GOT3 (cell line): Measurements from ENCODE around the gene SHISA8.
"Not testable (repeated sequence)": the region's sequence is repeated elsewhere in the genome, so short reads cannot be mapped to it uniquely, and the experiment has no call there.

ENCODE experiments used
- DNase-seq: peaks from one replicate; lab custom pipeline; 2025; ENCODE audit warnings: mixed read lengths; lab: John Stamatoyannopoulos, UW

The SHISA8 gene

GRCh38 chr22:41915035-41915785, at the start of gene SHISA8:
SHISA8 (minus strand) TSS chr22:41915074; CDS start chr22:41914667, 407 bp downstream.
- no peak for DNase-seq

- DNase-seq = no peak
These were observed 49.2 kb upstream of the SHISA8 start for GRCh38 chr22:41964112-41964491.

- no peak for DNase-seq
These were observed 48.7 kb upstream of the SHISA8 start for GRCh38 chr22:41963453-41964111.

DNA sequence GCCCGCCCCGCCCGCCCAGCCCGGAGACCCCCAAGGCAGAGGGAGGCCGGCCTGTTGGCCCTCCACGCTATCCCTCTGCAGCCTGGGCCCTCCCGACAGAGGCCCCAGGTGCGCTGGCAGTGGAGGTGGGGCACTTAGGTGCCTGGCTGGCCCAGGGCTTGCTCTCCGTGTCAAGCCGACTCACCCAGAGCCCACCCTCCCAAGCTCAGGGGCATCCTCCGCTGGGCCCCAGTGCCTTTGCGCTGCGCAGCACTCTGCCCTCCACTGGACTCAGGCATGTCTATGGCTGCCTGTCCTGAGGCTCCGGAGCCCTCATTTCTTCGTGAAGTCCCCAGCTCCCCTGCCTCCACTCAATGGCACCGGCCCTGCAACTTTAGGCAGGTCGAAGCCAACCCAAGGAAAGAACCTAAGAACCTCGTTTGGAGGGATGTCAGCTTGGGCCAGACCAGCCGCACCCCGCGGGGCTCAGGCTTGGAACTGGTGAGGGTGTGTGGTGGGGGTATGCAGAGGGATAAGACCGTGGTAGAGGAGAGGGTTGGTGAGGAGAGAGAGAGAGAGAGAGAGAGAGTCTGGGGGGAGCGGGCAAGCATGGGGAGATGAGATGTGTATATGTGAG, 43.2 kb upstream of the SHISA8 start:
- no peak for DNase-seq

DNA sequence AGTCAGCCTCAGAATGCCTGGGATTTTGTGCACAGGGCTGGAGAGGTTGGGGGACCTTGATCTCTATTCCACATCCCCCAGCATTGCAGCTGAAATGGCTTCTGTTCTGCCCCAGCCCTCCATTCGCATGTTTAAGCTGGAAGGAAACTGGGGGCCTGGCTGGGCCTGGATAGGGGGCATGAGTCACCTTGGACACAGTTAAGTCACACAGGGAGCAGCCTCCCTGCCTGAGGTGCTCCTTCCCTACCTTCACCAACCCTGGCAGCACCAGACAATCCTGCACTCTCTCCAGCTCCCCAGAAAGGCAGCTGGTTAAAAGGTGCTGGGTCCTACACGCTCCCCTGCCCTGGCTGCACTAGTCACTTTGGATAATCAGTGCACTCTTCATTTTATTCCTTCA, 37.8 kb upstream of the SHISA8 start:
- no peak for DNase-seq

GRCh38 chr22:41951898-41952474, 37.1 kb upstream of the SHISA8 start, which contains the start of gene SMIM45:
SMIM45 (plus strand) TSS chr22:41952150.
- DNase-seq = no peak

- no peak for DNase-seq
These were observed 34.6 kb upstream of the SHISA8 start for GRCh38 chr22:41949297-41949965.

- not testable (repeated sequence) for DNase-seq
These were observed 34.0 kb upstream of the SHISA8 start for GRCh38 chr22:41948928-41949296.

GRCh38 chr22:41948142-41948541, 33.3 kb upstream of the SHISA8 start:
- no peak for DNase-seq

GRCh38 chr22:41947424-41948080, 32.7 kb upstream of the SHISA8 start:
- DNase-seq = no peak

- peak; percentile 95 for DNase-seq
These were observed 32.0 kb upstream of the SHISA8 start, which contains the start of gene CENPM for GRCh38 chr22:41946629-41947423. CENPM (minus strand) TSS chr22:41947152; CDS start chr22:41947076, 76 bp downstream.

DNA sequence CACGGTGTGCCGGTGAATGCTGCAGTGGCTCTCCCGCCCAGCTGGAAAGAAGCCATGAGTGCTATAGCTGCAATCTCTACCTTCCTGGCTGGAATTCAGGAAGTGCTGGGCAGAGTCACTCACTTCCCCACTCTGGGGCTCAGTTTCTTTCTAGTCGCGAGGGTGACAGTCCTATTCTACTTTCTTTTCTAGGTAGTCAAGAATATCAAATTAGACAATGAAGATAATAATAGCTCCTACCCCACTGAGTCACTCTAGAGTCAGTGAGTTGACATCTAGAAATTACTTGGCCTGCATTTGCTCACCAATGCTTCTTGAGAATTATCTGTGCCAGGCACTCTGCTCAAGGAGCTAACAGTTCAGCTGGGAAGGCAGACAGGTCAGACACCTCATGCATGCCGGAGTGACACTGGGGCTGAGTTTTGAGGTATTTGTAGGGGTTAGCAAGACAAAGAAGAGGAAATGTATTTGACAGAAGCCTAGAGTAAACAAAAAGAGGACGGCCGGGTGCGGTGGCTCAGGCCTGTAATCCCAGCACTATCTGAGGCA, 28.9 kb upstream of the SHISA8 start:
- no peak for DNase-seq

- peak; percentile 70 for DNase-seq
These were observed 26.2 kb upstream of the SHISA8 start for GRCh38 chr22:41940832-41941765.

DNA sequence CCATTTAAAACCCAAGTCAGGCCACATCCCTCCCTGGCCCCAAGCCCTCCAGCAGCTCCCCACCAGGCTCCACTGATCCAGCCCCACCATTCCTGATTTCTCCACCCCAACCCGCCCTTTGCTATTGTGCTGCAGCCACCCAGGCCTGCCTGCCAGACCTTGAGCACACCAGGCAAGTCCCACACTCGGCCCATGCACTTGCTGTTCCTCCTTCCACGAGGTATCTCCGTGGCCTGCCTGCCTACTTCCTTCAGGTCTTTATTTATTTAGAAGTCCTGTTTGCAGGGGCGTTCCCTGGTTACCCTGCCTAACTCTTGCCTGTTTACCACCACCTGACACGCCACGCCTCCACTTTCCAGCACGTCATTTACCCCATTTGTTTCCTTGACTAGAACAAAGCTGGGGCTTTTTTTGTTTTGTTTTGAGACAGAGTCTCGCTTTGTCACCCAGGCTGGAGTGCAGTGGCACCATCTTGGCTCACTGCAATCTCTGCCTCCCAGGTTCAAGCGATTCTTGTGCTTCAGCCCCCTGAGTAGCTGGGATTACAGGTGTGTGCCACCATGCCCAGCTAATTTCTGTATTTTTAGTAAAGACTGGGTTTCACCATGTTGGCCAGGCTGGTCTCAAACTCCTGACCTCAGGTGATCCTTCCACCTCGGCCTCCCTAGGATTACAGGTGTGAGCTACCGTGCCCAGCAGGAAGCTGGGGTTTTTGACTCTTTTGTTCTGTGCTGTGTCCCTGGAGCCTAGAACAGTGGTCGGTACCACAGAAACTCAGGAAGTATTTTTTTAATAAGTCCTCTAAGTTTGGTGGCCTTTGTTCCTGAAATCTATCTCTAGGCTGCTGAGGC, 25.3 kb upstream of the SHISA8 start:
- DNase-seq = no peak

DNA sequence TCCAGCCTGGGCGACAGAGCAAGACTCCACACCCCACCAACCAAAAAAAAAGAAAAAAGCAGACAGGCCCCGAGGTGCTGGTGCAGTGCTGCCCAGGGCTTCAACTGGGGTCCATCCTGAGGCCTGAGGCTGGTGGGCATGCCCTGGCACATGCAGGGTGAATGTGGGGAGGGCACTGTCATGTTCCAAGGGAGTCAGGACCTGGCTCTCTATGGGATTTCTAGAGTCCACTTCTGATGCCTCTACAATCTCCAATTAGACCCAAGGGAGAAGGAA, 22.0 kb upstream of the SHISA8 start:
- no peak for DNase-seq

GRCh38 chr22:41935509-41935908, 20.6 kb upstream of the SHISA8 start:
- no peak for DNase-seq

GRCh38 chr22:41935015-41935351, 20.1 kb upstream of the SHISA8 start:
- DNase-seq = no peak

GRCh38 chr22:41934284-41935014, 19.6 kb upstream of the SHISA8 start:
- DNase-seq = no peak
